NB4 (cell line): ENCODE results near the gene LRRK1.

ENCODE experiments used
- MYC ChIP-seq: IDR thresholded peaks from 2 replicates; pipeline ENCODE4 v1.6.1; 2011; ENCODE audit warnings: low read depth, low read length
- POLR2A ChIP-seq: IDR thresholded peaks from 2 replicates; pipeline ENCODE4 v1.6.1; 2011; ENCODE audit warnings: mild to moderate bottlenecking; ENCODE audit not compliant: insufficient read length; ENCODE audit errors: extremely low read depth
- TF ChIP-seq, protein P1 (sequence below): IDR thresholded peaks from one replicate; pipeline ENCODE4 v1.5.1; 2012; ENCODE audit warnings: low read depth, low read length

- no peak for TF ChIP-seq POLR2A
- TF ChIP-seq, protein P1, sequence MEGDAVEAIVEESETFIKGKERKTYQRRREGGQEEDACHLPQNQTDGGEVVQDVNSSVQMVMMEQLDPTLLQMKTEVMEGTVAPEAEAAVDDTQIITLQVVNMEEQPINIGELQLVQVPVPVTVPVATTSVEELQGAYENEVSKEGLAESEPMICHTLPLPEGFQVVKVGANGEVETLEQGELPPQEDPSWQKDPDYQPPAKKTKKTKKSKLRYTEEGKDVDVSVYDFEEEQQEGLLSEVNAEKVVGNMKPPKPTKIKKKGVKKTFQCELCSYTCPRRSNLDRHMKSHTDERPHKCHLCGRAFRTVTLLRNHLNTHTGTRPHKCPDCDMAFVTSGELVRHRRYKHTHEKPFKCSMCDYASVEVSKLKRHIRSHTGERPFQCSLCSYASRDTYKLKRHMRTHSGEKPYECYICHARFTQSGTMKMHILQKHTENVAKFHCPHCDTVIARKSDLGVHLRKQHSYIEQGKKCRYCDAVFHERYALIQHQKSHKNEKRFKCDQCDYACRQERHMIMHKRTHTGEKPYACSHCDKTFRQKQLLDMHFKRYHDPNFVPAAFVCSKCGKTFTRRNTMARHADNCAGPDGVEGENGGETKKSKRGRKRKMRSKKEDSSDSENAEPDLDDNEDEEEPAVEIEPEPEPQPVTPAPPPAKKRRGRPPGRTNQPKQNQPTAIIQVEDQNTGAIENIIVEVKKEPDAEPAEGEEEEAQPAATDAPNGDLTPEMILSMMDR, result no peak
- TF ChIP-seq MYC, result no peak
Observed at GRCh38 chr15:100941536-100941935, 22.4 kb downstream of the LRRK1 start.
